NCI-H2107 (cell line): ENCODE data around the gene ACRBP.

Experiments
- DNase-seq: peaks from one replicate; lab custom pipeline; 2025; lab: John Stamatoyannopoulos, UW

The ACRBP gene

GRCh38 chr12:6646276-6647082 lies 753 bp downstream of the ACRBP start:
- DNase-seq, result no peak

- DNase-seq, result no peak
Measured at GRCh38 chr12:6644903-6645302, 2.3 kb downstream of the ACRBP start.

- DNase-seq, result no peak
Measured at GRCh38 chr12:6644257-6644596, 3.0 kb downstream of the ACRBP start.

GRCh38 chr12:6643569-6644256 lies 3.5 kb downstream of the ACRBP start:
- DNase-seq, result no peak

- DNase-seq, result no peak
Measured at GRCh38 chr12:6641131-6641530, 6.1 kb downstream of the ACRBP start.

GRCh38 chr12:6640497-6640896 lies 6.7 kb downstream of the ACRBP start:
- DNase-seq, result no peak

GRCh38 chr12:6639151-6639801 lies 8.0 kb downstream of the ACRBP start:
- DNase-seq, result no peak

- DNase-seq, result no peak
Measured at GRCh38 chr12:6638305-6638704, 8.9 kb downstream of the ACRBP start.

- DNase-seq, result no peak
Measured at GRCh38 chr12:6635856-6636531, 11.2 kb downstream of the ACRBP start, which contains the start of gene LPAR5. TSS of gene LPAR5 (minus strand) at chr12:6635959. CDS start at chr12:6621248, 14,711 bp downstream.

GRCh38 chr12:6635375-6635855 lies 11.8 kb downstream of the ACRBP start:
- no peak for DNase-seq

- no peak for DNase-seq
Measured at GRCh38 chr12:6632026-6632983, 14.9 kb downstream of the ACRBP start.

GRCh38 chr12:6631549-6631961 lies 15.7 kb downstream of the ACRBP start:
- DNase-seq, result no peak

- no peak for DNase-seq
Measured at GRCh38 chr12:6630736-6631135, 16.5 kb downstream of the ACRBP start.

GRCh38 chr12:6627616-6628015 lies 19.6 kb downstream of the ACRBP start:
- DNase-seq, result no peak

GRCh38 chr12:6626654-6627283 lies 20.5 kb downstream of the ACRBP start:
- DNase-seq, result no peak

- DNase-seq, result no peak
Measured at GRCh38 chr12:6620885-6621274, 26.4 kb downstream of the ACRBP start.

GRCh38 chr12:6620137-6620884 lies 26.9 kb downstream of the ACRBP start:
- DNase-seq, result no peak

- DNase-seq, result no peak
Measured at GRCh38 chr12:6618483-6619225, 28.6 kb downstream of the ACRBP start.

GRCh38 chr12:6615802-6616201 lies 31.4 kb downstream of the ACRBP start:
- no peak for DNase-seq
